NK-92 (cell line): Measurements from ENCODE around the gene POLDIP2.

ENCODE experiments used
- DNase-seq: peaks from one replicate; lab custom pipeline; 2025; ENCODE audit not compliant: unreplicated experiment; lab: John Stamatoyannopoulos, UW

Gene POLDIP2

GRCh38 chr17:28357061-28357900 lies at the start of gene POLDIP2:
Gene POLDIP2, minus strand, starts transcription at chr17:28357527. Its CDS starts 79 bp downstream, at chr17:28357448.
- peak; percentile 70 for DNase-seq

GRCh38 chr17:28406473-28406814 lies 49.1 kb upstream of the POLDIP2 start:
- DNase-seq, result no peak

DNA sequence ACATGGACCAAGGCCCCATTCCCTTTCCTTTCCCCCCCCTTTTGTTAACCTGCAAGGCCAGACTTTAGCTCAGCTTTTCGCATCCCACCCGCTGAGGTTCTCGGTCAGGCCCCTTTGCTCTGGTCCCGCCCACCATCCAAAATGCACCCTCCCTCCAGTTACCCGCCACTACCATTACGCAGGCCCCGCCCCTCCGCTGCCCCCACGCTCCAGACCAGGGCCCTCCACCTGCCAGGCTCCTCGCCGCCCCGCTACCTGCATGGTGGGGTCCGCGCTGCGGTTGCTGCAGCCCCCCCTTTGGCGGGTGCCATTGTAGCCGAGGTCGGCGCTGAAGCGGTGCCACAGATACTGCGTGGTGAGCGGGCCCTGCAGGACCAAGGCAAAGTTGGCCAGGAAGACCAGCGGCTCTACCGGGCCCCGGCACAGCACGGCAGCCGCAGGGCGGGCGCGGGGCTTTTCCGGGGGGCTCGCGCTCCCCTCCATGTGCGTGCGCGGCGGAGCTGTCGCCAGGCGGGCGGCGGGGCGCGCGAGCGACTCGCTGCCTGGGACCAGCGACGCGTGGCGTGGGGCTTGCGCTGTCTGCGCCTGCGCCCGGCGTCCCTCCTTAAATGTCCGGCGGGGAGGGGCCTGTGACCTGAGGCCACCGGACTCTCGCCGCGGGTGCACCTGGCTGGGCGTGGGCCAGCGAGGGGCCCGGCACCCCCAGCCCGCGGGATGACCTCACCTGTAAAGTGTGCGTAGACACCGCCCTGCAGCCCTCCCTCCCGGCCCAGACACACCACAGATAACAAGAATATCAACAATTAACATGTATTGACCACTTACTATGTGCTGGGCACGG lies 48.5 kb upstream of the POLDIP2 start, which contains the start of gene SLC46A1:
Gene SLC46A1 (minus strand): TSS at position 581 of the 841 bp plus-strand sequence. CDS start 98 bp downstream, at position 483.
- DNase-seq, result no peak

GRCh38 chr17:28404812-28405570 lies 47.7 kb upstream of the POLDIP2 start:
- no peak for DNase-seq

DNA sequence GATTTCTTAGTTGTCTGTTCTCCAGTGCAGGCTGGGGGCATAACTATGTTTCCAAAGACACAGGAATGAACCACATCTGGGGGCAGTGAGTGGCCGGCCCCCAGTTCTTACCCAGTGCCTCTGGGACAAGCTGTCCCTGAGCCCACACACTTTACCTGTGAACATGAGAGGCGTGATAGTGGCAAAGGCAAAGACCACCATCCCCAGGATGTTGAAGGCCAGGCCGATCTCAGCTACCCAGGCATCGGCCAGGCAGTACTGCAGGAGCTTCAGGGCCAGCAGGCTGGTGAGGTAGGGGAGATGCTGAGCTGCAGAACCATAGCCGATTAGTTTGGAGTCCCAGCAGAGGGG lies 47.1 kb upstream of the POLDIP2 start:
- no peak for DNase-seq

- no peak for DNase-seq
These were observed 46.7 kb upstream of the POLDIP2 start for GRCh38 chr17:28404007-28404406.

DNA sequence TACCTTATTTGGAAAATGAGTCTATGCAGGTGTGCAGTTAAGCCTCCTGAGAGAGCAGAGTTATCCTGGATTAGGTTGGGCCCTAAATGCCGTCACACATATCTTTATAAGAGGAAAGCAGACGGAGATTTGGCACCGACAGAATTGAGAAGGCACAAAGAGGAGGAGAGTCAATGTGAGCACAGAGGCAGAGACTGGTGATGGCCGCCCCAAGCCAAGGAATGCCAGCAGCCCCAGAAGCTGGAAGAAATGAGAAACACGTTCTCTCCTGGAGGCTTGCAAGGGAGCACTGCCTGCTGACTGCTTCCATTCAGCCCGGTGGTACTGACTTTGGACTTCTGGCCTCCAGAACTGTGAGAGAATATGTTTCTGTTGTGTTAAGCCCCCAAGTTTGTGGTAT lies 45.5 kb upstream of the POLDIP2 start:
- no peak for DNase-seq

- DNase-seq, result no peak
These were observed 44.9 kb upstream of the POLDIP2 start for GRCh38 chr17:28402224-28402630.

DNA sequence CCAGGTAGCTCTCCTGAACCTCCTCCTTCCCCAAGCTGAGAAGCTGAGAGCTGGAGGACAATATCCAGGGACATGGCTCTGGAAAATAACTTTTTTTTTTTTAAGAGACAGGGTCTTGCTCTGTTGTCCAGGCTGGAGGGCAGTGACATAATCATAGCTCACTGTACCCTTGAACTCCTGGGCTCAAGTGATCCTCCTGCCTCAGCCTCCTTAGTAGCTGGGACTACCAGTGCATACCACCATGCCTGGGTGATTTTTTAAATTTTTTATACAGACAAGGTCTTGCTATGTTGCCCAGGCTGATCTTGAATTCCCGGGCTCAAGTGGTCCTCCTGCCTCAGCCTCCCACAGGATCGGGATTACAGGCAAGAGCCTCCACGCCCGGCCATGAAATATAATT lies 42.5 kb upstream of the POLDIP2 start:
- no peak for DNase-seq

- no peak for DNase-seq
These were observed 41.1 kb upstream of the POLDIP2 start for GRCh38 chr17:28398280-28398981.

- no peak for DNase-seq
These were observed 40.5 kb upstream of the POLDIP2 start for GRCh38 chr17:28397687-28398279.

DNA sequence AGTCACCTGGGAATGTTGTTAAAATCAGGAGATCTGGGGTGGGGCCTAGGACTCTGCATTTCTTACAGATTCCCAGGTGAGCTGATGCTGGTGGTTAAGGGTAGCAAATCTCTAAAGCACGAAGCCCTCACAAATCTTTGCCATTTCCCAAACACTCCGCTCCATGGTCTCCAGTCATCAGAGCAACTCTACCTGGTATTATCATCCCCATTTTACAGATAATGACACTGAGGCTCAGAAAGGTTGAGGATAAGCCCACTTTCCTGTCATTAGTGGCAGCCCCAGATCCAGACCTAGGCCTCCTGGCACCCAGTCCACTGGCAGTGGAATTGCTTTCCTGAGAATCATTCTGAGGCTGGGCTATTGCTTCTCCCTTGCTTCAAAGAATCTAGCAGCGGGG lies 39.9 kb upstream of the POLDIP2 start:
- no peak for DNase-seq

DNA sequence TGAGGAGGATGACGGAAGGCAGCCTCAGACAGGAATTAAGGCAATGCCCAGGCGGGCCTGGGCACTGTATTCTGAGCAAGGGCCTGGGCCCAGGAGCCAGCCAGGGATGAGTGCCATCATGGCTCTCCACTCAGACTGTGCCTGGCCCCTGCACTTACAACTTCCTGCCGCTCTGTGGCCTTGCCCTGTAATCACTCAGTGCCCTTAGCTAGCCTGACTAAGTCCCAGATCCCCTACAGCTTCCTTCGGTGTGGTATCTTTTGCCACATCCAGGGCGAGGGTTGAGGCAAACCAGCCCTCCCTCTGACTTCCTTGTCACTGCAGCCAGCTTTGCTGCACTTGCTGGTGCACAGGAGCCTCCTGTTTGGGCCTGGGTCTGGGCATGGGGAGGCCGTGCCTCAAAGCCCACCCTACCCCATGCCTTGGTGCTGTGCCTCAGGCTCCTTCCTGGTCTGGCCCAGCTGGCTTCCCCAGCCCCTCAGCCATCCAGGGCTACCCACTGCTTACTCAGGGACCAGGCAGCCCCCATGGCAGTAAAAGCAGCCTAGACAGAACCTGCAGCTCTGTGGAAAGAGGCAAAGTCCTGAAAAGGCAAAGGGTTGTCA lies 39.4 kb upstream of the POLDIP2 start:
- DNase-seq, result no peak

DNA sequence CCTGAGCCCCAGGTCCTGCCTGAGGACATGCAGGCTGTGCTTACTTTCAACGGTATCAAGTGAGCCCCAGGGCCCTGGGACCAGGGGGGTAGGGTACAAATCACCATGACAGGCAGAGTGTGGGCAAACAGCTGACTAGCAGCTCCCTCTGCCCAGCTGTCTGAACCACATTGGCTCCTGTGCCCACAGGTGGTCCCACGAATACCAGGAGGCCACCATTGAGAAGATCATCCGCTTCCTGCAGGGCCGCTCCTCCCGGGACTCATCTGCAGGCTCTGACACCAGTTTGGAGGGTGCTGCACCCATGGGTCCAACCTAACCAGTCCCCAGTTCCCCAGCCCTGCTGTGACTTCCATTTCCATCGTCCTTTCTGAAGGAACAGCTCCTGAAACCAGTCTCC lies 38.6 kb upstream of the POLDIP2 start:
- no peak for DNase-seq

DNA sequence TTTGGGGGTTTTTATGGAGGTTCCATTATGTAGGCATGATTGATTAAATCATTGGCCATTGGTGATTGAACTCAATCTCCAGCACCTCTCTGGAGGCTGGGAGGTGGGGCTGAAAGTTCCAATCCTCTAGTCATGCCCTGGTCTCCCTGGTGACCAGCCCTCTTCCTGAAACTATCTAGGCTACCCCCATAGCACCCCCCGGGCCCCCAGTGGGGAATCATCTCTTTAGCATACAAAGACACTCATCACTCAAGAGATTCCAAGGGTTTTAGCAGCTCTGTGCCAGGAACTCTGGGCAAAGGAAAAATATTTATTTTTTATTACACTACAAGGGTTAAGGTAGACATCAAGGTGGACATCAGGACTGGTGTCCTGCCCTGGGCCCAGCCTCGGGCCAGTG lies 38.1 kb upstream of the POLDIP2 start:
- no peak for DNase-seq

GRCh38 chr17:28394337-28395116 lies 37.2 kb upstream of the POLDIP2 start:
- no peak for DNase-seq

GRCh38 chr17:28392491-28392890 lies 35.2 kb upstream of the POLDIP2 start:
- DNase-seq, result no peak

- no peak for DNase-seq
These were observed 34.1 kb upstream of the POLDIP2 start for GRCh38 chr17:28391401-28391800.

DNA sequence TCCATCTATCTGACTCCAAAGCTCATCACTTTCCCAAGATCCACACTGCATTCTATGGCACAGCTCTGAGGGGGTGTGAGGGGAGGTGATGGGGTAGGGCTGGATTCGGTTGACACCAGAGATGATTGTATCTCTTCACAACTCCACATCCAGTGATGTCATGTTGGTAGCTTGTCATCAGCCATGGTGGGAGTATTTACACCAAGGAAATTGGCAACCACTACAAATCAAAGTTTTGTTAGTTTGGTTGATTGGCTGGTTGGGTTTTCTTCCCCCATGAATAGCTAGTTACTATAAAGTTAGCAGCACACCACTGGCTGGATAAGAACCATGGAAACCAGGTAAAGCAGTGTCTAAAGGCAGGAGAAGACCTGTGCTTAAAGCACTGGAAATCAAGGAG lies 33.7 kb upstream of the POLDIP2 start:
- no peak for DNase-seq
